Mesenchymal stem cell (in vitro differentiated cells and primary cell): ENCODE results near the gene PDCD1LG2.
A peak's percentile ranks its signal among the peaks of the same experiment; 100 is the strongest.

Experiments used
- DNase-seq: peaks from one replicate; pipeline ENCODE4 v3.0.0-alpha.2; 2013
- H2AFZ ChIP-seq: one replicate; pipeline ENCODE4 v1.6.1; 2013; ENCODE audit warnings: low read depth, mild to moderate bottlenecking, control low read depth, inconsistent platforms, low read length, moderate library complexity
- H2AK5ac ChIP-seq: 2 replicates; pipeline ENCODE4 v1.6.1; 2013; ENCODE audit warnings: low read length, moderate library complexity, mild to moderate bottlenecking, inconsistent platforms; ENCODE audit not compliant: severe bottlenecking
- H2BK120ac ChIP-seq: one replicate; pipeline ENCODE4 v1.6.1; 2013; ENCODE audit warnings: low read depth, mild to moderate bottlenecking, inconsistent platforms, low read length, moderate library complexity
- H2BK12ac ChIP-seq, 2 experiments: one replicate each; pipeline ENCODE4 v1.6.1; 2013; ENCODE audit warnings: inconsistent platforms in 2 of 2, low read length in 2 of 2, mild to moderate bottlenecking in 2 of 2, moderate library complexity in 2 of 2, control low read depth in 1 of 2
- H2BK15ac ChIP-seq: one replicate; pipeline ENCODE4 v1.6.1; 2013; ENCODE audit warnings: mild to moderate bottlenecking, low read depth, inconsistent platforms; ENCODE audit not compliant: poor library complexity, severe bottlenecking
- H2BK5ac ChIP-seq: 2 replicates; pipeline ENCODE4 v1.6.1; 2013; ENCODE audit warnings: low read depth, mild to moderate bottlenecking, low read length, control low read depth, inconsistent platforms; ENCODE audit not compliant: poor library complexity, severe bottlenecking
- H3K14ac ChIP-seq, 2 experiments: one replicate each; pipeline ENCODE4 v1.6.1; 2013; ENCODE audit warnings: inconsistent platforms in 2 of 2, low read length in 2 of 2, control low read depth in 1 of 2, mild to moderate bottlenecking in 1 of 2, moderate library complexity in 1 of 2
- H3K18ac ChIP-seq, 2 experiments: one replicate each; pipeline ENCODE4 v1.6.1; 2013; ENCODE audit warnings: inconsistent platforms in 2 of 2, low read length in 2 of 2, control low read depth in 1 of 2, low read depth in 1 of 2, mild to moderate bottlenecking in 1 of 2
- H3K23ac ChIP-seq, 2 experiments: one replicate each; pipeline ENCODE4 v1.6.1; 2013; ENCODE audit warnings: inconsistent platforms in 2 of 2, low read length in 2 of 2, mild to moderate bottlenecking in 2 of 2, moderate library complexity in 2 of 2, control low read depth in 1 of 2
- H3K27ac ChIP-seq: 2 replicates; pipeline ENCODE4 v1.5.1; 2013; ENCODE audit warnings: mild to moderate bottlenecking, moderate library complexity, low read length, control low read depth, inconsistent platforms; ENCODE audit not compliant: poor library complexity, severe bottlenecking
- H3K27me3 ChIP-seq, 2 experiments: 2 replicates each; pipeline versions ENCODE4 v1.6.1 to v1.7.0; 2013; ENCODE audit warnings: low read length in 2 of 2, mild to moderate bottlenecking in 2 of 2, moderate library complexity in 2 of 2, control low read depth in 1 of 2, inconsistent platforms in 1 of 2; ENCODE audit not compliant: control insufficient read depth in 1 of 2, insufficient read depth in 1 of 2
- H3K36me3 ChIP-seq, 2 experiments: 2 replicates each; pipeline versions ENCODE4 v1.6.1 to v1.7.0; 2013; ENCODE audit warnings: low read length in 2 of 2, control low read depth in 1 of 2, inconsistent platforms in 1 of 2, low read depth in 1 of 2, mild to moderate bottlenecking in 1 of 2; ENCODE audit not compliant: insufficient read depth in 2 of 2, control insufficient read depth in 1 of 2
- H3K4ac ChIP-seq, 2 experiments: one replicate each; pipeline ENCODE4 v1.6.1; 2013; ENCODE audit warnings: inconsistent platforms in 2 of 2, low read length in 2 of 2, mild to moderate bottlenecking in 2 of 2, moderate library complexity in 2 of 2, control low read depth in 1 of 2, low read depth in 1 of 2
- H3K4me1 ChIP-seq: 2 replicates; pipeline ENCODE4 v1.6.1; 2013; ENCODE audit warnings: low read depth, low read length, control low read depth; ENCODE audit not compliant: control insufficient read depth, insufficient read depth
- H3K4me2 ChIP-seq: 2 replicates; pipeline ENCODE4 v1.6.1; 2013; ENCODE audit warnings: low read length, mild to moderate bottlenecking, inconsistent platforms; ENCODE audit not compliant: poor library complexity, severe bottlenecking
- H3K4me3 ChIP-seq, 2 experiments: 2 replicates each; pipeline versions ENCODE4 v1.5.1 to v1.7.0; 2013; ENCODE audit warnings: low read length in 2 of 2, mild to moderate bottlenecking in 2 of 2, control low read depth in 1 of 2, low read depth in 1 of 2; ENCODE audit not compliant: insufficient read depth in 1 of 2
- H3K79me1 ChIP-seq: replicated peaks from 2 replicates; pipeline ENCODE4 v1.6.1; 2013; ENCODE audit warnings: mild to moderate bottlenecking, control low read depth, low read length, inconsistent platforms; ENCODE audit not compliant: poor library complexity, severe bottlenecking
- H3K9ac ChIP-seq: 2 replicates; pipeline ENCODE4 v1.7.0; 2013; ENCODE audit warnings: mild to moderate bottlenecking, low read length, moderate library complexity
- H3K9me3 ChIP-seq: 2 replicates; pipeline ENCODE4 v1.7.0; 2013; ENCODE audit warnings: mild to moderate bottlenecking, low read length; ENCODE audit not compliant: control insufficient read depth
- H4K8ac ChIP-seq: one replicate; pipeline ENCODE4 v1.6.1; 2013; ENCODE audit warnings: inconsistent platforms, mild to moderate bottlenecking, low read length, moderate library complexity
- H4K91ac ChIP-seq: one replicate; pipeline ENCODE4 v1.6.1; 2013; ENCODE audit warnings: mild to moderate bottlenecking, low read length, inconsistent platforms
- whole genome bisulfite sequencing: methylation state at CpG from one replicate; pipeline ENCODE4 v1.1.7; 2013; ENCODE audit warnings: mixed read lengths; 5-methylcytosine and 5-hydroxymethylcytosine counted together

PDCD1LG2 gene

GRCh38 chr9:5482194-5482593 lies 28.1 kb upstream of the PDCD1LG2 start:
- no peak overlapping the region for H3K23ac ChIP-seq
- no peak overlapping the region for H3K4ac ChIP-seq
- H3K9me3 ChIP-seq = no peaks in the 10 kb centered on the region
- no peaks in the 10 kb centered on the region for H3K4me1 ChIP-seq
- DNase-seq = no peak
- no peak overlapping the region for H4K8ac ChIP-seq
- H3K18ac ChIP-seq = no peak overlapping the region
- no peak overlapping the region for H4K91ac ChIP-seq
- H3K4me3 ChIP-seq = no peak overlapping the region
- H3K9ac ChIP-seq = no peak overlapping the region
- H3K27me3 ChIP-seq = no peaks in the 10 kb centered on the region
- H2BK12ac ChIP-seq = no peak overlapping the region
- H3K14ac ChIP-seq = no peak overlapping the region
- WGBS = 91% methylated on average over 7 of the region's 8 CpGs
- no peaks in the 10 kb centered on the region for H3K36me3 ChIP-seq
- H2AK5ac ChIP-seq = no peak overlapping the region
- H2BK5ac ChIP-seq = no peak overlapping the region
- no peak overlapping the region for H2AFZ ChIP-seq
- H2BK120ac ChIP-seq = no peak overlapping the region
- H2BK15ac ChIP-seq = no peak overlapping the region
- H3K27ac ChIP-seq = no peak overlapping the region
- H3K79me1 ChIP-seq = no peaks in the 10 kb centered on the region
- H3K4me2 ChIP-seq = no peak overlapping the region

DNA sequence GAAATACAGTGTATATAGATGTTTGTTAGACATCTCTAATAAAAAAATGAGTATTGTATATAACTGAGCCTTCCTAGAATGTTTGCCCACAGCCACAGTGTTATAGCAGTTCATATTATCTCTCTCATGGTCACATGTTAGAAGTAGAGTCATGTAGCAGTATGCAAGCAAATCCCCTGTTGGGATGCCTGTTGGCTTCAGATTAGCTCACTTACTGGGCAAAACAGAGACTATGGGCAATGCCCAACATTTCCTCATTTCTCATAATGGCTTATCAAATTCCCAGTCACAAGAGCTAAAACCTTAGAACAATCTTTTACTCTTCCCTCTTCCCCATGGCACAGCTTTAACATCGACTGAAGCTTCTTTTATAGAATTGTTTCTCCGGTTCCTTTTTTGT lies 27.0 kb upstream of the PDCD1LG2 start:
- no peak overlapping the region for H2BK120ac ChIP-seq
- H3K4me3 ChIP-seq = no peak overlapping the region
- no peak overlapping the region for H2AK5ac ChIP-seq
- H3K9me3 ChIP-seq = no peaks in the 10 kb centered on the region
- no peak overlapping the region for H3K14ac ChIP-seq
- no peak overlapping the region for H3K18ac ChIP-seq
- no peak overlapping the region for H3K4me2 ChIP-seq
- H3K9ac ChIP-seq = no peak overlapping the region
- no peak overlapping the region for H2BK12ac ChIP-seq
- no peak overlapping the region for H2AFZ ChIP-seq
- WGBS = no CpG with 5 or more reads among the region's 2 CpGs
- H2BK15ac ChIP-seq = no peak overlapping the region
- DNase-seq = no peak
- H3K36me3 ChIP-seq = no peaks in the 10 kb centered on the region
- no peaks in the 10 kb centered on the region for H3K79me1 ChIP-seq
- H2BK5ac ChIP-seq = no peak overlapping the region
- H3K27me3 ChIP-seq = no peaks in the 10 kb centered on the region
- no peak overlapping the region for H3K27ac ChIP-seq
- no peak overlapping the region for H3K23ac ChIP-seq
- H3K4ac ChIP-seq = no peak overlapping the region
- no peak overlapping the region for H4K91ac ChIP-seq
- H3K4me1 ChIP-seq = no peaks in the 10 kb centered on the region
- H4K8ac ChIP-seq = no peak overlapping the region

- Histone ChIP-seq H3K79me1 (no peaks in the 10 kb centered on the region), H2AK5ac (no peak overlapping the region), H3K27me3 (no peaks in the 10 kb centered on the region), H2BK15ac (no peak overlapping the region), H3K18ac (no peak overlapping the region), H3K9me3 (no peaks in the 10 kb centered on the region), H3K9ac (no peak overlapping the region), H4K91ac (no peak overlapping the region), H3K27ac (no peak overlapping the region), H2BK5ac (no peak overlapping the region), H3K4me1 (no peaks in the 10 kb centered on the region), H3K4me2 (no peak overlapping the region), H3K36me3 (no peaks in the 10 kb centered on the region), H3K23ac (no peak overlapping the region), H2BK120ac (no peak overlapping the region), H3K14ac (no peak overlapping the region), H3K4ac (no peak overlapping the region), H4K8ac (no peak overlapping the region), H3K4me3 (no peak overlapping the region), H2AFZ (no peak overlapping the region), H2BK12ac (no peak overlapping the region)
- DNase-seq = no peak
- 92% methylated on average over 4 of the region's 5 CpGs for WGBS
Observed at GRCh38 chr9:5485378-5486085, 24.8 kb upstream of the PDCD1LG2 start.

GRCh38 chr9:5486988-5487387 lies 23.3 kb upstream of the PDCD1LG2 start:
- Histone ChIP-seq H2BK5ac (no peak overlapping the region), H2AK5ac (no peak overlapping the region), H3K14ac (peak overlapping the region in 1 of 2 experiments; percentile 68), H3K9ac (no peak overlapping the region), H3K23ac (no peak overlapping the region), H3K36me3 (no peaks in the 10 kb centered on the region), H3K18ac (no peak overlapping the region), H2BK120ac (no peak overlapping the region), H3K4me3 (no peak overlapping the region), H3K4me2 (no peak overlapping the region), H3K4ac (no peak overlapping the region), H2BK15ac (no peak overlapping the region), H2BK12ac (no peak overlapping the region), H4K91ac (no peak overlapping the region), H4K8ac (no peak overlapping the region), H3K4me1 (no peaks in the 10 kb centered on the region), H3K27ac (no peak overlapping the region), H3K9me3 (no peaks in the 10 kb centered on the region), H2AFZ (no peak overlapping the region), H3K27me3 (no peaks in the 10 kb centered on the region), H3K79me1 (no peaks in the 10 kb centered on the region)
- no peak for DNase-seq
- 97% methylated on average over 5 of the region's 5 CpGs for WGBS
